Neural cell (in vitro differentiated cells): ENCODE data around the gene ACBD6. TPM values are rescaled to one million over a fixed set of nuclear protein-coding genes. Genes with fewer than 3 reads are reported as not detected.

Experiments used
- H2AFZ ChIP-seq: fragments of 200-600, 300-800 bp; sonication (generic), shearing (Covaris generic); 2 replicates; pipeline ENCODE4 v1.6.0; 2014; ENCODE audit warnings: low read depth, mild to moderate bottlenecking, antibody characterized with exemption, low read length, moderate library complexity
- H3F3A ChIP-seq: fragments of 200-600 bp; shearing (Covaris generic); 2 replicates; pipeline ENCODE4 v1.6.1; 2016; ENCODE audit warnings: mild to moderate bottlenecking, moderate library complexity, mixed read lengths, antibody characterized with exemption, low read length; ENCODE audit not compliant: insufficient read depth, poor library complexity, severe bottlenecking
- H3K27ac ChIP-seq: fragments of 200-600, 300-800 bp; sonication (generic), shearing (Covaris generic); 2 replicates; pipeline ENCODE4 v1.5.1; 2014; ENCODE audit warnings: mild to moderate bottlenecking, low read length, moderate library complexity
- H3K27me3 ChIP-seq: fragments of 300-800, 200-600 bp; sonication (generic), shearing (Covaris generic); 2 replicates; pipeline ENCODE4 v1.6.0; 2014; ENCODE audit warnings: mild to moderate bottlenecking, low read depth, low read length, moderate library complexity; ENCODE audit not compliant: insufficient read depth
- H3K36me3 ChIP-seq: fragments of 300-800, 200-600 bp; sonication (generic), shearing (Covaris generic); 2 replicates; pipeline ENCODE4 v1.5.1; 2014; ENCODE audit warnings: mild to moderate bottlenecking, antibody characterized with exemption, low read length, moderate library complexity; ENCODE audit not compliant: insufficient read depth
- H3K4me2 ChIP-seq: fragments of 300-800, 200-600 bp; sonication (generic), shearing (Covaris generic); 2 replicates; pipeline ENCODE4 v1.6.0; 2014; ENCODE audit warnings: mild to moderate bottlenecking, low read length
- H3K4me3 ChIP-seq: fragments of 300-800, 200-600 bp; sonication (generic), shearing (Covaris generic); 2 replicates; pipeline ENCODE4 v1.5.1; 2014; ENCODE audit warnings: mild to moderate bottlenecking, low read length, moderate library complexity
- H3K79me2 ChIP-seq: fragments of 200-600 bp; shearing (Covaris generic); replicated peaks from 2 replicates; pipeline ENCODE4 v1.6.0; 2014; ENCODE audit warnings: mild to moderate bottlenecking, low read length, moderate library complexity; ENCODE audit not compliant: insufficient read depth
- H3K9ac ChIP-seq: fragments of 300-800, 200-600 bp; sonication (generic), shearing (Covaris generic); 2 replicates; pipeline ENCODE4 v1.6.1; 2016; ENCODE audit warnings: mild to moderate bottlenecking, low read length, mixed read lengths
- H3K9me2 ChIP-seq: fragments of 200-600 bp; shearing (Covaris generic); 2 replicates; pipeline ENCODE4 v1.6.1; 2016; ENCODE audit warnings: mild to moderate bottlenecking, low read length, mixed read lengths; ENCODE audit not compliant: insufficient read depth
- H3K9me3 ChIP-seq: fragments of 200-600, 300-800 bp; sonication (generic), shearing (Covaris generic); 2 replicates; pipeline ENCODE4 v1.6.1; 2016; ENCODE audit warnings: mild to moderate bottlenecking, mixed run types, low read length, moderate library complexity, mixed read lengths
- H4K20me1 ChIP-seq: fragments of 200-600 bp; shearing (Covaris generic); 2 replicates; pipeline ENCODE4 v1.6.1; 2016; ENCODE audit warnings: mild to moderate bottlenecking, mixed run types; ENCODE audit not compliant: insufficient read depth
- CTCF ChIP-seq: fragments of 450-650 bp; IDR thresholded peaks from 2 replicates; pipeline ENCODE4 v1.5.1; 2014; ENCODE audit warnings: antibody characterized with exemption, mild to moderate bottlenecking, moderate library complexity; ENCODE audit not compliant: poor library complexity, severe bottlenecking
- EP300 ChIP-seq: fragments of 450-650 bp; conservative IDR thresholded peaks from 2 replicates; pipeline ENCODE4 v1.6.1; 2014; ENCODE audit warnings: antibody characterized with exemption, mild to moderate bottlenecking, moderate library complexity; ENCODE audit not compliant: poor library complexity, severe bottlenecking
- EZH2 ChIP-seq: fragments of 200-600, 300-800 bp; shearing (Covaris generic), sonication (generic); IDR thresholded peaks from 2 replicates; pipeline ENCODE4 v1.6.1; 2014; ENCODE audit warnings: antibody characterized with exemption, low read length, borderline replicate concordance, mild to moderate bottlenecking; ENCODE audit not compliant: insufficient read depth, poor library complexity, severe bottlenecking
- MXI1 ChIP-seq: fragments of 450-650 bp; conservative IDR thresholded peaks from 2 replicates; pipeline ENCODE4 v1.6.1; 2014; ENCODE audit warnings: antibody characterized with exemption, mild to moderate bottlenecking; ENCODE audit not compliant: poor library complexity, severe bottlenecking
- POLR2AphosphoS5 ChIP-seq: IDR thresholded peaks from 2 replicates; pipeline ENCODE4 v1.6.1; 2012
- RAD21 ChIP-seq: fragments of 450-650 bp; conservative IDR thresholded peaks from 2 replicates; pipeline ENCODE4 v1.6.1; 2014; ENCODE audit warnings: antibody characterized with exemption, mild to moderate bottlenecking, moderate library complexity
- SMC3 ChIP-seq: fragments of 450-650 bp; conservative IDR thresholded peaks from 2 replicates; pipeline ENCODE4 v1.6.1; 2014; ENCODE audit warnings: antibody characterized with exemption, mild to moderate bottlenecking, moderate library complexity; ENCODE audit not compliant: poor library complexity
- TAF1 ChIP-seq: IDR thresholded peaks from 2 replicates; pipeline ENCODE4 v1.6.1; 2012; ENCODE audit warnings: low read depth
- polyA plus RNA-seq: library from polyadenylated mRNA; depleted of rRNA; stranded (reverse); fragments of >200 nt; gene quantifications from 2 replicates; pipeline ENCODE4 v1.2.3, GENCODE V29; 2014
- TF ChIP-seq, protein P1 (sequence below): IDR thresholded peaks from 2 replicates; pipeline ENCODE4 v1.6.1; 2012; ENCODE audit warnings: borderline replicate concordance

Gene ACBD6
- polyA plus RNA-seq, 1 donor from 2014 or later, result 92.4 TPM

DNA sequence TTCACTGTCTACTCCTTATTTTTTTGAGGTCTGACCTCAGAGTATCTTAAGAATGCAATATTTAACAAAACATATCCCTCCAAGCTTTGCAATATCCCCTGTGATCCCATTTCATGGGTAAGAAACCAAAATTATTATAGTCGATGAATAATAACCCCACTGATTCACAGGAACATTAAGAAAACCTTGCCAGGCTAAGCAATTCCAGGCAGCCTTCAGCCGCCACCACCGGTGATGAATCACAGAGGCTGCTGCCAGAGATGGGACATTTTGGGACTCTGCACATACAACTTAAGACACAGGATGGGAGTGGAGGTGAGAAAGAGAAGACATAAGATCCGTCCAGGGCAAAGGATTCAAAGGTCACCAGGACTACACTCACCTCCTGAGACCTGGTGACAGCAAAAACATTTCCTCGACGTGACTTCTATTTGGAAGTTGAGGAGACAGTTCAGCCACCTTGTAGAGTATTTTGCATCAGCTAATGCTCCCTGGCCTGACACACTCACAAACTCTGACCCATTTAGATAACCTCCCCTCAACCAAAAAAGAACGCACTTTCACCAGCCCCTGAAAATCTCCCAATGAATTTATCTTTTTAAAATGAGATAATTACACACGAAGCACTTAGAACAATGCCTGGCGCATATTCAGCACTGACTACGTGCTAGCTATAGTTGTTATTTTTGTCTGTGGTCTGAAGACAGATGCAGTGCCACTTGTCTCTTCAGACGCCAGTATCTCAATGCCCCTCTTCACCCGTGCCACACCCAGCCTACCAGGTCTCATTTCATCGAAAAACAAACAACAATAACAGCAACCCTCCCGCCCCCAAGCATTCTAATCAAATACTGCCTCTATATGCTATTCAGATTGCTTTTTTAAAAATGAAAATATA, 38.6 kb upstream of the ACBD6 start:
- Histone ChIP-seq H3K27me3 (no peaks in the 10 kb centered on the region), H3K27ac (no peak overlapping the region), H3K4me3 (no peak overlapping the region), H3K9me2 (no peaks in the 10 kb centered on the region), H3K9ac (no peak overlapping the region), H3F3A (no peaks in the 10 kb centered on the region), H3K9me3 (no peaks in the 10 kb centered on the region), H3K4me2 (no peak overlapping the region), H2AFZ (no peak overlapping the region), H3K79me2 (no peaks in the 10 kb centered on the region), H4K20me1 (no peaks in the 10 kb centered on the region), H3K36me3 (no peaks in the 10 kb centered on the region)
- TF ChIP-seq SMC3 (no peak), EP300 (no peak), MXI1 (no peak), CTCF (no peak), RAD21 (no peak)

DNA sequence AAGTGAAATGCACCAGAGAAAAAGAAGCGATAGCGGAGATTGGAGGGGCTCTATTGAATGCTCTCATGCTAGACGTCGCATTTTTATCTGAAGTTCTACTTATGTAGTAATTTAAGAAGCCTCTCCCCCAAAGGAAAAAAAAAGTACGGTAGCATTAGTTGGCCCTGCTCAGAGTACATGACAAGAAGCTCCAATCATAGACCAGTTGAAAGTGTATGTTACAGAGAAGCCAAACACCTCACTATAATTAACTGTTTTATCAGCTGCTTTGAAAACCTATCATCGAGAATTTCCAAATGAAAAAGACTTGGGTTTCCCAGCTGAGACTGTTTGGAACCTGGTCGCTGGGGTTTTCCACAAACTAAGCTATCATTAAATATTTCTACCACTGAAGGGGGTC, 36.8 kb upstream of the ACBD6 start:
- no peak overlapping the region for H3K27ac ChIP-seq
- H3K9me2 ChIP-seq, result no peaks in the 10 kb centered on the region
- H3K9ac ChIP-seq, result no peak overlapping the region
- no peaks in the 10 kb centered on the region for H3K9me3 ChIP-seq
- no peaks in the 10 kb centered on the region for H3K36me3 ChIP-seq
- H3K4me3 ChIP-seq, result no peak overlapping the region
- H3K4me2 ChIP-seq, result no peak overlapping the region
- no peaks in the 10 kb centered on the region for H4K20me1 ChIP-seq
- H3K79me2 ChIP-seq, result no peaks in the 10 kb centered on the region
- no peaks in the 10 kb centered on the region for H3F3A ChIP-seq
- H3K27me3 ChIP-seq, result no peaks in the 10 kb centered on the region
- no peak overlapping the region for H2AFZ ChIP-seq
- TF ChIP-seq, protein P1, sequence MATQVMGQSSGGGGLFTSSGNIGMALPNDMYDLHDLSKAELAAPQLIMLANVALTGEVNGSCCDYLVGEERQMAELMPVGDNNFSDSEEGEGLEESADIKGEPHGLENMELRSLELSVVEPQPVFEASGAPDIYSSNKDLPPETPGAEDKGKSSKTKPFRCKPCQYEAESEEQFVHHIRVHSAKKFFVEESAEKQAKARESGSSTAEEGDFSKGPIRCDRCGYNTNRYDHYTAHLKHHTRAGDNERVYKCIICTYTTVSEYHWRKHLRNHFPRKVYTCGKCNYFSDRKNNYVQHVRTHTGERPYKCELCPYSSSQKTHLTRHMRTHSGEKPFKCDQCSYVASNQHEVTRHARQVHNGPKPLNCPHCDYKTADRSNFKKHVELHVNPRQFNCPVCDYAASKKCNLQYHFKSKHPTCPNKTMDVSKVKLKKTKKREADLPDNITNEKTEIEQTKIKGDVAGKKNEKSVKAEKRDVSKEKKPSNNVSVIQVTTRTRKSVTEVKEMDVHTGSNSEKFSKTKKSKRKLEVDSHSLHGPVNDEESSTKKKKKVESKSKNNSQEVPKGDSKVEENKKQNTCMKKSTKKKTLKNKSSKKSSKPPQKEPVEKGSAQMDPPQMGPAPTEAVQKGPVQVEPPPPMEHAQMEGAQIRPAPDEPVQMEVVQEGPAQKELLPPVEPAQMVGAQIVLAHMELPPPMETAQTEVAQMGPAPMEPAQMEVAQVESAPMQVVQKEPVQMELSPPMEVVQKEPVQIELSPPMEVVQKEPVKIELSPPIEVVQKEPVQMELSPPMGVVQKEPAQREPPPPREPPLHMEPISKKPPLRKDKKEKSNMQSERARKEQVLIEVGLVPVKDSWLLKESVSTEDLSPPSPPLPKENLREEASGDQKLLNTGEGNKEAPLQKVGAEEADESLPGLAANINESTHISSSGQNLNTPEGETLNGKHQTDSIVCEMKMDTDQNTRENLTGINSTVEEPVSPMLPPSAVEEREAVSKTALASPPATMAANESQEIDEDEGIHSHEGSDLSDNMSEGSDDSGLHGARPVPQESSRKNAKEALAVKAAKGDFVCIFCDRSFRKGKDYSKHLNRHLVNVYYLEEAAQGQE, result no peak
- TF ChIP-seq SMC3 (no peak), MXI1 (no peak), POLR2AphosphoS5 (no peak), EZH2 (no peak), EP300 (no peak), CTCF (no peak), TAF1 (no peak), RAD21 (no peak)
